Activated CD4-positive, alpha-beta T cell treated with anti-CD3 and anti-CD28 coated beads for 36 hours (primary cell): Measurements from ENCODE around the gene C3orf49. TPM values are rescaled to one million over a fixed set of nuclear protein-coding genes. Genes with fewer than 3 reads are reported as not detected.

Experiments
- ATAC-seq: fragments of 200-7000 bp; cut with Tn5 transposase; one replicate; pipeline ENCODE4 v1.10.0; 2021; ENCODE audit warnings: mild to moderate bottlenecking, moderate library complexity
- CTCF ChIA-PET: fragments of 350-600 bp; sonication (Branson Sonifier 250); formaldehyde crosslinking; loops from one replicate; lab custom pipeline; 2021; ENCODE audit warnings: antibody characterized with exemption; lab: Charles Lee
- POLR2A ChIA-PET: fragments of 350-600 bp; sonication (Branson Sonifier 250); formaldehyde crosslinking; loops from one replicate; lab custom pipeline; 2021; ENCODE audit warnings: antibody characterized with exemption, inconsistent platforms; lab: Charles Lee
- DNase-seq: peaks from one replicate; pipeline ENCODE4 v3.0.0-alpha.2; 2020
- H3K27ac Mint-ChIP-seq: one replicate; pipeline ENCODE4 v1.8.0; 2021; ENCODE audit warnings: mixed read lengths
- H3K27me3 Mint-ChIP-seq: one replicate; pipeline ENCODE4 v1.8.0; 2021; ENCODE audit warnings: mixed read lengths
- H3K36me3 Mint-ChIP-seq: one replicate; pipeline ENCODE4 v1.8.0; 2021; ENCODE audit warnings: low read depth, mixed read lengths
- H3K4me1 Mint-ChIP-seq: one replicate; pipeline ENCODE4 v1.8.0; 2021; ENCODE audit warnings: mixed read lengths
- H3K4me3 Mint-ChIP-seq: one replicate; pipeline ENCODE4 v1.8.0; 2021; ENCODE audit warnings: mild to moderate bottlenecking, moderate library complexity, mixed read lengths
- H3K9me3 Mint-ChIP-seq: one replicate; pipeline ENCODE4 v1.8.0; 2021; ENCODE audit warnings: low read depth, mixed read lengths
- intact Hi-C, 2 experiments: fragments of 100-400 bp; cut with DNase I in 1 of 2; cut with micrococcal nuclease in 1 of 2; formaldehyde crosslinking; loops; one replicate each; pipeline versions ENCODE4 v1.14.2 to v1.15.1; 2022 to 2024; cut with DNase I, micrococcal nuclease
- total RNA-seq, 2 experiments: library from RNA; stranded (reverse); gene quantifications; one replicate each; pipeline ENCODE4 v1.2.3, GENCODE V29; 2021

The C3orf49 gene
- total RNA-seq, 2 experiments from 2014 or later = not detected

GRCh38 chr3:63891518-63891917, 72.4 kb downstream of the C3orf49 start:
- H3K36me3 Mint-ChIP-seq = peaks cover 7% of the 10 kb centered on the region
- H3K4me3 Mint-ChIP-seq = no peak overlapping the region
- no peaks in the 10 kb centered on the region for H3K9me3 Mint-ChIP-seq
- no peaks in the 10 kb centered on the region for H3K27me3 Mint-ChIP-seq
- ChIA-PET POLR2A (no interaction called here), CTCF (no interaction called here)
- H3K4me1 Mint-ChIP-seq = peaks cover 36% of the 10 kb centered on the region
- intact Hi-C loops = no loop called here
- H3K27ac Mint-ChIP-seq = no peak overlapping the region
- DNase-seq (no peak), ATAC-seq (no peak)

GRCh38 chr3:63892773-63893352, 73.8 kb downstream of the C3orf49 start:
- Mint-ChIP-seq H3K9me3 (no peaks in the 10 kb centered on the region), H3K36me3 (peaks cover 6% of the 10 kb centered on the region), H3K4me1 (peaks cover 36% of the 10 kb centered on the region), H3K27me3 (no peaks in the 10 kb centered on the region), H3K4me3 (no peak overlapping the region), H3K27ac (no peak overlapping the region)
- DNase-seq = no peak
- intact Hi-C loops = no loop called here
- POLR2A ChIA-PET = no interaction called here
- no peak for ATAC-seq
- CTCF ChIA-PET = no interaction called here

GRCh38 chr3:63895422-63896189, 76.5 kb downstream of the C3orf49 start:
- intact Hi-C loops = no loop called here
- peaks cover 2% of the 10 kb centered on the region for H3K9me3 Mint-ChIP-seq
- H3K36me3 Mint-ChIP-seq = peaks cover 24% of the 10 kb centered on the region
- H3K4me1 Mint-ChIP-seq = peaks cover 47% of the 10 kb centered on the region
- H3K4me3 Mint-ChIP-seq = no peak overlapping the region
- no peaks in the 10 kb centered on the region for H3K27me3 Mint-ChIP-seq
- ATAC-seq (peak; percentile 88), DNase-seq (no peak)
- ChIA-PET CTCF (interaction anchor here (0.7 kb wide), 2 partner anchors 12 to 36 kb away, joined by 3 read pairs; no protein-coding TSS in a partner anchor), POLR2A (no interaction called here)
- peak overlapping the region; percentile 70 for H3K27ac Mint-ChIP-seq

- H3K27ac Mint-ChIP-seq = no peak overlapping the region
- H3K4me1 Mint-ChIP-seq = peaks cover 47% of the 10 kb centered on the region
- no peak for DNase-seq
- peaks cover 26% of the 10 kb centered on the region for H3K36me3 Mint-ChIP-seq
- no peak for ATAC-seq
- CTCF ChIA-PET = no interaction called here
- H3K27me3 Mint-ChIP-seq = no peaks in the 10 kb centered on the region
- intact Hi-C loops = no loop called here
- peaks cover 2% of the 10 kb centered on the region for H3K9me3 Mint-ChIP-seq
- no peak overlapping the region for H3K4me3 Mint-ChIP-seq
- POLR2A ChIA-PET = no interaction called here
Measured at GRCh38 chr3:63896332-63897030, 77.4 kb downstream of the C3orf49 start.

Other genes starting within 250 kb of the C3orf49 start
- gene SNTN, start 166.6 kb upstream of the C3orf49 start, total RNA-seq = not detected
- 10 to 100 TPM; 80.8 to 87.1 TPM for gene THOC7, start 44.5 kb downstream of the C3orf49 start, total RNA-seq
- gene ATXN7, start 44.6 kb downstream of the C3orf49 start, total RNA-seq = 10 to 100 TPM; 27.1 to 58.3 TPM
- not detected for gene SCAANT1, start 93.1 kb downstream of the C3orf49 start, total RNA-seq
- gene PSMD6, start 204.2 kb downstream of the C3orf49 start, total RNA-seq = 100 to 1,000 TPM; 109 to 117 TPM